ENCODE data around the gene MRPL36.

The MRPL36 gene

GRCh38 chr5:1749346-1750124, 50.1 kb downstream of the MRPL36 start:
- H3K4me1 ChIP-seq = no peaks in the 10 kb centered on the region
- no peak for TF ChIP-seq CTCF (IDR thresholded peaks at IDR 0.05; ENCODE audit: low read depth, low read length)
- H3K27me3 ChIP-seq = peaks cover 62% of the 10 kb centered on the region
- no peak for DNase-seq
- H3K4me3 ChIP-seq (ENCODE audit: low read depth, low read length) = no peak overlapping the region
- H3K9me3 ChIP-seq = no peaks in the 10 kb centered on the region
- no peaks in the 10 kb centered on the region for H3K36me3 ChIP-seq

- H3K27me3 ChIP-seq = peaks cover 66% of the 10 kb centered on the region
- no peaks in the 10 kb centered on the region for H3K9me3 ChIP-seq
- DNase-seq = no peak
Measured at GRCh38 chr5:1748845-1749244, 50.8 kb downstream of the MRPL36 start.

More at GRCh38 chr5:1748845-1749244, 50.8 kb downstream of the MRPL36 start:
- Histone ChIP-seq H3K4me3 (ENCODE audit: low read depth, low read length) (no peak overlapping the region), H3K36me3 (no peaks in the 10 kb centered on the region), H3K4me1 (no peaks in the 10 kb centered on the region)
- no peak for TF ChIP-seq CTCF (IDR thresholded peaks at IDR 0.05; ENCODE audit: low read depth, low read length)
